ENCODE results near the gene MRPS18B.
A peak's percentile ranks its signal among the peaks of the same experiment; 100 is the strongest.
"Not testable (repeated sequence)": the region's sequence is repeated elsewhere in the genome, so short reads cannot be mapped to it uniquely, and the experiment has no call there.

MRPS18B gene

DNA sequence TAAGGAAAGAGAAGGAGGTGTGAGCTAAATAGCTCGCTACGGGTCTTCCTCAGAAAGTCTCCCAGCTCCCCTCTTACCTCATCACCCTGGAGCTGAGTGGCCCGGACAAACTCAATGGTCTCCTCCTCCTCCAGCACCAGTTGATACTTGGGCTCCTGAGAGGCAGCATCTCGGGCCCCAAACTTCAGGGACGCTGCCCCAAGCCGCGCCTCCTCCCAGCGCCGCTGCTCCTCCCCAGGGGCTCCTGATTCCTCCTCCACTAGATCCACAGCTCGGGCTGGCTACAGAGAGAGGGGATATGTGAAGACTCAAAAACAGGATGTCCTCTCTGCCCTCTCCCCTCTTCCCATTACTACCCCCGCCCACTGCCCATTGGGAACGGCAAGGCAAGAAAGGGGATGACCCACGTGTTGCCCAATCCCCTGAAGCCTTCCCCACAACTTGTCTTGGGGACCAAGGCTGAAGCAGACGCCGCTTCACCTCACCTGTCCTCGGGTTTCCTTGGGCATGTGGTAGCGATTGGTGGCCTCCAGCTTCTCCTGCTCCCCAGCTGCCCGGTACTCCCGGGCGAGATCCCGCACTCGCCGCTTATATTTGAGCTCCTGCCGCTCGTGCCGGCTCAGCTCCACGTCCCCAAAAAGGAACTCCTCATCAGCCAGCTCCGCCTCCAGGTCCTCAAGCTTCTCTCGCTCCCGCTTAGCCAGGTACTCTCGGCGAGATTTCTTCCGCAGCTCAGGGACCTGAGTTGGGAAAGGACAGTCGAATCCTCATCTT, 47.5 kb downstream of the MRPS18B start:
- no peak for TF ChIP-seq CTCF (IDR thresholded peaks at IDR 0.05)
- Histone ChIP-seq H3K4me3 (no peak overlapping the region), H3K27ac (no peak overlapping the region)
- no peak for DNase-seq (ENCODE audit: low spot score)

- not testable (repeated sequence) for DNase-seq (ENCODE audit: low spot score); H3K4me3 ChIP-seq; H3K27ac ChIP-seq
Observed at GRCh38 chr6:30666300-30666699, 48.7 kb downstream of the MRPS18B start.

- no peak for DNase-seq (ENCODE audit: low spot score)
- Histone ChIP-seq H3K27ac (no peak overlapping the region), H3K4me3 (no peak overlapping the region)
- no peak for TF ChIP-seq CTCF (IDR thresholded peaks at IDR 0.05)
Observed at GRCh38 chr6:30670760-30671527, 53.3 kb downstream of the MRPS18B start.

DNA sequence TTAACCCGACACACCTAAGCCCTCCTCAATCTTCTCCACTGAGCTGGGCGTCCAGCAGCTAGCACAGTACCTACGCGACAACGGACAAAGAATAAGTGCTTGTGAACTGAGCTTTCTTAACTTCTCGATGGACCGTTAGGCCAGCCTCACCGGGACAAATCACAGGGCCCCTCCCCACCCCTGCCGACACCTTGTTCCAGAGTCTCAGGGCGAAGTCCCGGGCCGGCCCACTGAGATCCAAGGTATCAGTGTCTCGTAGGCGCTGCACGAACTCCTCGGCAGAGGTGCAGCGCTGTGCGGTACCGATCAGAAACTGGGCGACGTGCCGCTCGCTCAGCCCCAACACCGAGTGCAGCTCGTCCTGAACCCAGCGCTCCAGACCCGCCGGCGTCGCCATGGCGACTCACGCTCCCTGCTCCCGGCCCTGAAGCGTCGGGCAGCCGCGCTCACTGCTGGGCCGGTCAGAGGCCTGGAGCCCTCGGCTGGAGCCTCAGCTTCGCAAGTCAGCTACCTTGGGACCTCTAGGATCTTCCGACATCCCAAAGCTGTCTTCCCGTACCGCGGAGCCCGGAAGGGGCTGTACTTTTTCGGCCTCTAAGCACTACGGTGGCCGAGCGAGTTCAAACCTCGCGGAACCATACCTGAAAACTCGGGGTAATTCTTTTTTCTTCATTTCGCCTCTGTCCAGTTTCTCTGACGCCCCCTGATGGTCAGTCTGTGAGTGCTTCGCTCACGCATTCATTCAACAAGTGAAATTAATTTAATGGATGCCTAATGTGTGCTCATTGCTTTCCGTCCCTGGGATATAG, 55.0 kb downstream of the MRPS18B start, which contains the start of gene DHX16:
Gene DHX16, minus strand, starts transcription at position 562 of the 809 bp plus-strand sequence. Its CDS starts 165 bp downstream, at position 397.
- H3K27ac ChIP-seq: peak within 1 kb of the TSS; percentile 75
- peak; percentile 96 for DNase-seq (ENCODE audit: low spot score)
- peak within 1 kb of the TSS; percentile 89 for H3K4me3 ChIP-seq
- peak; percentile 82 for TF ChIP-seq CTCF (IDR thresholded peaks at IDR 0.05)
